HUES48 (cell line): Measurements from ENCODE around the gene ROBO2.

Experiments used
- H3K27ac ChIP-seq: one replicate; pipeline ENCODE4 v1.7.0; 2013; ENCODE audit warnings: low read depth, low read length, inconsistent platforms
- H3K27me3 ChIP-seq: 2 replicates; pipeline ENCODE4 v1.6.1; 2013; ENCODE audit warnings: mild to moderate bottlenecking, low read length; ENCODE audit not compliant: control insufficient read depth, insufficient read depth
- H3K36me3 ChIP-seq: 2 replicates; pipeline ENCODE4 v1.6.1; 2013; ENCODE audit warnings: low read length; ENCODE audit not compliant: control insufficient read depth, insufficient read depth
- H3K4me1 ChIP-seq: 2 replicates; pipeline ENCODE4 v1.6.1; 2013; ENCODE audit warnings: mild to moderate bottlenecking, low read length; ENCODE audit not compliant: control insufficient read depth, insufficient read depth
- H3K4me3 ChIP-seq: 2 replicates; pipeline ENCODE4 v1.5.1; 2013; ENCODE audit warnings: mild to moderate bottlenecking, low read depth, low read length
- H3K9ac ChIP-seq: 2 replicates; pipeline ENCODE4 v1.6.1; 2013; ENCODE audit warnings: mild to moderate bottlenecking, low read depth, low read length, moderate library complexity
- H3K9me3 ChIP-seq: 2 replicates; pipeline ENCODE4 v1.6.1; 2013; ENCODE audit warnings: low read length; ENCODE audit not compliant: control insufficient read depth, insufficient read depth

ROBO2 gene

DNA sequence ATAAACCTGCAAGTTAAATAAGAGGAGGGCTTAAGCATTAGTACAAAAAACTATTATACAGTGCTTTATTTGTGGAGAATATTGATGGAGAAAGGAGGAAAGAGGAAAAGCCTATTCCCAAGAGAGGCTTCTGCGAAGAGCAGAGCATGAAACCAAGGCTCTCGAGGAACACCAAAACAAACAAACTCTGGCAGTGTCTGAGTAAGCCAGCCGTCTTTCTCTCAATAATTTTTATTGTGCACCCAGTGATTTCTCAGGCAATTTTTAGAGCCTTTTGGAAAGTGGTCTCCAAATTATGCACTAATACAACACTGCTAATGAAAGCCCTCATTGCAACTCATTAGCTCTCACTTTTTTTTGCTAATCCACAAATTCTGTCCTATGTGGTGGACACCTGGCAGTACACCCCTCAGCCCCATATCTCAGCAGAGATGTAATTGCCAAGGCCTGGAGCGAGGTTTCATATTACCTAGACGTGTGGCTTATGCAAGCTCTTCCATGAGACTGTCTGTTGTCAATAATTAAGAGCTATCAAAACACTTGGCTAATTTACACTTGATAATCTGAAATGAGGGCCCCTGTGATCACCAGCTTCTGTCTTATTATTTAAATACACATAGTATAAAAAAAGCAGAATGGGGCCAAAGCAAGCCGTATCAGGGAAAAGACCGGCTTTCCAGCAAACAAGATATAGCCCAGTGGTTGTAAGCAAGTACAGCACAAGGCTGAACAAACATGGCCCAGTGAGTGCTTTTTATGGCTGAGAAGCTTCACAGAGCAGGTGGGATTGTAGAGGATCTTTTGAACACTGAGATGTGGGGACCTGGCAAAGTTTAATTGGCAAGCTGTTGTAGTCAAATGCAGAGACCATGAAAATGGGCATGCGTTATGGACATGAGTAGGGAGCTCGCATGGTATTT, 216.9 kb downstream of the ROBO2 start:
- Histone ChIP-seq H3K27ac (no peak overlapping the region), H3K36me3 (no peaks in the 10 kb centered on the region), H3K27me3 (no peaks in the 10 kb centered on the region), H3K9ac (no peak overlapping the region), H3K4me1 (no peaks in the 10 kb centered on the region), H3K4me3 (no peak overlapping the region), H3K9me3 (no peaks in the 10 kb centered on the region)

DNA sequence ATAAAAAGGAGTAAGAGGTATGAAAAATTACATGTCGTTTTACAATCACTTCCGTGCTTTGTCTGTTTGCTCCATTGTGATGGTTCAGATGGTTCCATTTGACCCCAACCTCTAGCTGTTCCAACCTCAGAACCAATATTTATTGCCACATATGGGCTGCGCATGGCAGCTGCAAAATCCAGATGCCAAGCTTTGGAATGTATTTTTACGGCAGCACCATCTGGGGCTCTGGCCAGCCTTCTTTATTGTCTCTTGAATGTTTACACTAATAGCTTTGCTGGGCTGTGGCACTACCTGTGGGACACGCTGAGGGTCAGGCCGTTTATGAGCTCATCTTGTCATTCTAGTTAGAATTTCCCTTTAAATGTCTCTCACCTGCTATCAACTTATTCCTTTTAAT, 219.8 kb downstream of the ROBO2 start:
- Histone ChIP-seq H3K36me3 (no peaks in the 10 kb centered on the region), H3K4me1 (no peaks in the 10 kb centered on the region), H3K27ac (no peak overlapping the region), H3K9ac (no peak overlapping the region), H3K27me3 (no peaks in the 10 kb centered on the region), H3K9me3 (no peaks in the 10 kb centered on the region), H3K4me3 (no peak overlapping the region)

DNA sequence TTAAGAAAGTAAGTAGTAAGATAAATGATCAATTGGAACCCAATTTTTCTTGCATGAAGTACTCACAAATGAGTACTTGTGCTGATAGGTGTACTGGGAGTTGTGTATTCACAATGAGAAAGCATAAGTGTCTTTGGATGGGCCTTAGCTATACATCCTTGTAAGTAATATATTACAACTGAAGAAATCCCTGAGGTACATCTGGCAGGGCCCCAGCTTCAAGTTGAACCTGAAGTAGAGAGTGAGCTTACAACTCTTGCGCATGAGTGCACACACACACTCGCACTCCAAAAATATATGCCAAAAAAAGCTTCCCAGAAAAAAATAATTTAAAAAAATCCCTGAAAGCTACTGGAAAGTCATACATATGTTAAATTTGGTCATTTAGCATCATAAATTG, 222.5 kb downstream of the ROBO2 start:
- Histone ChIP-seq H3K27ac (no peak overlapping the region), H3K36me3 (no peaks in the 10 kb centered on the region), H3K4me1 (no peaks in the 10 kb centered on the region), H3K4me3 (no peak overlapping the region), H3K27me3 (no peaks in the 10 kb centered on the region), H3K9ac (no peak overlapping the region), H3K9me3 (no peaks in the 10 kb centered on the region)

DNA sequence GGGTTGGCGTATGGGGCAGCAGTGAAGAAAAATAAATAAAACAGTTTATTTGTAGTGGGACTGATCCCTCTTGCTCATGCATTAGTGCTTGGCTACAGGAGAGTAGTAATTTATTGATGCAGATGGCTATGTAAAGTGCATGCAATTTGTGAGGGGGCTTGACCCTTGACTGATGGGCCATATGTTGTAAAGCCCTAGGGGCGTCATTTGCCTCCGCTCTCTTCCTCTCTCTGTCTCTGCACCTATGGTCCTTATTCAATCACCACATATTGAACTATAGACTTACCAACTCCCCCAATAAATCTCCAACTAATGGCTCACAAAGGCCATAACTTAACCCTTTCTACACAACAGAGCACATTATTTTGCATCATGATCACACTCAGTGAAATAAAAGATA, 227.7 kb downstream of the ROBO2 start:
- Histone ChIP-seq H3K27me3 (no peaks in the 10 kb centered on the region), H3K4me3 (no peak overlapping the region)

DNA sequence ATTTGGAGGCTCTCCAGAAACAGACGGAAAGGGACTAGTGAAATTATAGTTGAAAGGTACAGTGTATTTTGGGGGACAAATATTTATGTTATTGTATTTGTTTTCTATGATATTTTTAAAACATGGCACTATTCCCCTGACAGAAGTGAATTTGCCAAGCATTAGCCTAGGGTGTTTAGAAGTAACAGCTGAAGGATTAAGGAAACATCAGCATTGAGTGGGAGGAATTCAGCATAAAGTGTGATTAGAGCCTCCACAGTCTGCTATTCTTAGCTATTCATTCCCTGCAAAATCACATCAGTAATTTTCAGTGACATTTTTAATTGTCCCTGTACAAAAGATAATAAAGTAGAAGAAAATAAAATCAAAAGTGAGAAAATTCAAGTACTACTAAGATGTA, 231.4 kb downstream of the ROBO2 start:
- H3K9me3 ChIP-seq: no peaks in the 10 kb centered on the region
- H3K4me1 ChIP-seq: no peaks in the 10 kb centered on the region; the same call in 1 of the 2 replicates
- H3K9ac ChIP-seq: no peak overlapping the region
- no peaks in the 10 kb centered on the region for H3K36me3 ChIP-seq
- no peaks in the 10 kb centered on the region for H3K27me3 ChIP-seq
- H3K4me3 ChIP-seq: no peak overlapping the region
- no peak overlapping the region for H3K27ac ChIP-seq

More for the DNA sequence above, 227.7 kb downstream of the ROBO2 start:
- Histone ChIP-seq H3K27ac (no peak overlapping the region), H3K9me3 (no peaks in the 10 kb centered on the region), H3K4me1 (no peaks in the 10 kb centered on the region; the same call in 1 of the 2 replicates), H3K36me3 (no peaks in the 10 kb centered on the region), H3K9ac (no peak overlapping the region)

DNA sequence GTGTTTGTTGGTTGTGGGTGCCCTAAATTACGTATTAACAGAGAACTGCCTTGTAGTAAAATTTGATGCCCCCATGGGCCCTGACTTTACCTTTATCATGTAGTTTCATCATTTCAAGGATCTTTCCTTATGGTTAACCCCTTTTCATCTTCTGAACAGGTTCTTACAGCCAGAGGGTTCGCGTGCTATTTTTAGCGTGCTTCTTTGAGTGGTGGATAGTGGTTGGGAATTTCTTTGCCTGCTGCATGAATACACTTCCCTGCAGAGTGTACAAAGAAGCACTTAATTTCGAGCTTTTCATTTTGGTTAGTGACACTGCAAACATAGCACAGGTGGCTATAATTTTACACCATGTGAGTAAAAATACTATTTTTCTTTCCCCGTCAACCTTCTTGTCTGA, 231.8 kb downstream of the ROBO2 start:
- H3K27me3 ChIP-seq: no peaks in the 10 kb centered on the region
- no peaks in the 10 kb centered on the region for H3K36me3 ChIP-seq
- no peaks in the 10 kb centered on the region; the same call in 1 of the 2 replicates for H3K4me1 ChIP-seq
- H3K27ac ChIP-seq: no peak overlapping the region
- H3K9ac ChIP-seq: no peak overlapping the region
- H3K4me3 ChIP-seq: no peak overlapping the region
- H3K9me3 ChIP-seq: no peaks in the 10 kb centered on the region

DNA sequence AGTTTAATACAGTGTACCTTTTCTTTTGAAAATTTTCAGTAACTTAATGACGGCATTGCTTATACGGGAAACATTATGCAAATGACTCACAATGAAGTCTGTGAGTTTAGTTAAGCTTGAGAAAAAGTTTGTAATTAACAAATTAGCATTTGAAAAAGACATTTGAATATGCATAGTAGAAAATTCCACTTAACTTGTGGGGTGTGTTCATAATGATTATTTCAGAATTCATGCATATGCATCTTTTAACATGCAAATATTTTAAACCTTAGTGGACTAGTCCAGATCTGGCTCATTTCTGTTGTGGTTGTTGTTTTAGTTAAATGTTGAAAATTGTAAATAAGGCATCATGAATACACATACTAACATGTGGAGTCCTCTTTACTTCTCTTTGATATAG, 239.4 kb downstream of the ROBO2 start:
- H3K27ac ChIP-seq: peak overlapping the region; percentile 9
- H3K4me1 ChIP-seq: peaks cover 18% of the 10 kb centered on the region
- no peaks in the 10 kb centered on the region for H3K9me3 ChIP-seq
- no peaks in the 10 kb centered on the region for H3K36me3 ChIP-seq
- no peaks in the 10 kb centered on the region for H3K27me3 ChIP-seq
- no peak overlapping the region for H3K9ac ChIP-seq
- no peak overlapping the region for H3K4me3 ChIP-seq

DNA sequence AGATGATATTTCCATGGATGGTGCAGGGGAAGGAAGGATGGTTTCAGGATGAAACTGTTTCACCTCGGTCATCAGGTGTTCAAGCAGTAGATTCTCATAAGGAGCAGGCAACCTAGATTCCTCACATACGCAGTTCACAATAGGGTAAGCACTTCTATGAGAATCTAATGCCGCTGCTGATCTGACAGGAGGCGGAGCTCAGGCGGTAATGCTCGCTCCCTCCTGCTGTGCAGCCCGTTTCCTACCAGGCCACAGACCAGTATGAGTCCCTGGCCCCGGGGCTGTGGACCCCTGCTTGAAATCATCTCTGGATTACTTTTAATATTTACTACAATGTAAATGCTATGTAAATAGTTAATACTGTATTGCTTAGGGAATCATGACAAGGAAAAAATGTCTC, 241.8 kb downstream of the ROBO2 start:
- Histone ChIP-seq H3K27ac (no peak overlapping the region), H3K4me3 (no peak overlapping the region), H3K9ac (no peak overlapping the region), H3K27me3 (no peaks in the 10 kb centered on the region), H3K36me3 (no peaks in the 10 kb centered on the region), H3K9me3 (no peaks in the 10 kb centered on the region), H3K4me1 (peaks cover 18% of the 10 kb centered on the region)

DNA sequence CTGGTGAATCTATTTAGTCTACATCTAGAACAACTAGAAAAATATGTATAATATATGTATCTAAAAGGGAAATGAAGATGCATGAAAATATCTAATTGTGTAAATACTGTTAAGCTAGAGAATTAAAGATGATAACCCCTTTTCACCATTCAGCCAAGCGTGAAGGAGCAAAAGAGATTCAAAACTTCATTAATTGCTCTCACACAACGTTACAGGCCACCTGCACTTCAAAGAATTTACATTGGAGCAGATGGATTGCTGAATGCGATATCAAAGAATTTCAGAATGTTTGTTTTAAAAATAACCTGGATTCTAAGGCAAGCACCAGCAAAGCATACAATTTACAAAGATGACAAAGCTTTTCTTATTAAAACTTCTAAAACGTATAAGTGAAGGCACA, 243.2 kb downstream of the ROBO2 start:
- H3K27me3 ChIP-seq: no peaks in the 10 kb centered on the region
- no peak overlapping the region for H3K27ac ChIP-seq
- H3K4me3 ChIP-seq: no peak overlapping the region

DNA sequence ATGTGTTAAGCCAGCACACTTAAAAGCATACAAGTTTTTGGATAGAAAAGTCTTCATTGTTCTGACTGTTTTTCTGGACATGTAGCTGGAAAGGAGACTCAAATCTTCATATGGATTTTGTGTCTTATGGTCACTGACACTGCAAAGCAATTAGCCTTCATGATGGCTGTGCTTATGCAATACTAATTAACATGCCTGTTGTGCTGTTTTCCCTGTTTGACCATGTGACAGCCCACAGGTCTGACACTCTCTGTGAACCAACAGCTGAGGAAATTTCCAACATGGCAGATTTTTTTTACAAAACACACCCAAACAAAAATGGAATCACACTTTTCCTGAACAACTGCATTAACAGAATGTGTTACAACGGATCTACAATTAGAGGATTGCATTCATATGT, 248.4 kb downstream of the ROBO2 start:
- Histone ChIP-seq H3K9ac (no peak overlapping the region), H3K36me3 (no peaks in the 10 kb centered on the region), H3K4me1 (no peaks in the 10 kb centered on the region; the same call in 1 of the 2 replicates), H3K27me3 (no peaks in the 10 kb centered on the region), H3K4me3 (no peak overlapping the region), H3K9me3 (no peaks in the 10 kb centered on the region), H3K27ac (no peak overlapping the region)

More for the DNA sequence above, 243.2 kb downstream of the ROBO2 start:
- Histone ChIP-seq H3K9ac (no peak overlapping the region), H3K36me3 (no peaks in the 10 kb centered on the region), H3K9me3 (no peaks in the 10 kb centered on the region), H3K4me1 (peaks cover 18% of the 10 kb centered on the region)

DNA sequence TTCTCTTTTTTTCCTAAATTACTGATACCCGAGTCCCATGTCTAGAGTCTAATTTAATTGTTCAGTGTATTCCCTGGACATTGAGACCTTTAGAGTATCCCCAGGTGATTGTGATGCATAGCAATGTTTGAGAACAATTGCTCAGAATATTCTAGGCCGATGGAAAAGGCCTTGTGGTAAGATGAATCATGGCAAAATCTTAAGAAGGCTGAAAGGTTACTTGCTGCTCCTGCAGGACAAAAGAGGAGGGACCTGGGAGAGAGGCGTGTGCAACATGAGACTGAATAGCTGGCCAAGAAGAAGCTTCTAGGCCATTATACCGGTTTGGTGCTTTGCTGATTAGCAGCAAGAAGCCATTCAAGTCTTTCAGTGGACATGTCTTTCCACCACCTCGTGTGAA, 256.6 kb downstream of the ROBO2 start:
- Histone ChIP-seq H3K36me3 (no peaks in the 10 kb centered on the region), H3K27me3 (no peaks in the 10 kb centered on the region), H3K27ac (no peak overlapping the region), H3K9ac (no peak overlapping the region), H3K4me3 (no peak overlapping the region), H3K4me1 (no peaks in the 10 kb centered on the region), H3K9me3 (no peaks in the 10 kb centered on the region)
